ENCODE measurements around the gene MMP23B. TPM values are rescaled to one million over a fixed set of nuclear protein-coding genes. Genes with fewer than 3 reads are reported as not detected.

The MMP23B gene
- total RNA-seq, 4 donors from 2014 or later, result 0.62 TPM; not detected in 3

GRCh38 chr1:1615256-1616044 lies 16.5 kb upstream of the MMP23B start, which contains the start of gene MIB2:
TSS of gene MIB2 (plus strand) at chr1:1615500. CDS start at chr1:1623453, 7,953 bp downstream.
- H3K36me3 ChIP-seq, result peaks cover 0 to 6% of the 10 kb centered on the region in 2 donors
- peak within 1 kb of the TSS; percentile 82 to 99 (median 89) for H3K4me3 ChIP-seq
- peaks cover 41 to 42% of the 10 kb centered on the region in 2 donors for H3K4me1 ChIP-seq
- DNase-seq (peak; percentile 91 to 92), ATAC-seq (peak; percentile 83 to 89)
- peak; percentile 86 to 90 for TF ChIP-seq POLR2A (IDR thresholded peaks at IDR 0.05)
- TF ChIP-seq CTCF (IDR thresholded peaks at IDR 0.05 in 4 of 5, conservative IDR thresholded peaks at IDR 0.05 in 1 of 5), result peak in 1 of 5 experiments; percentile 16
- no peaks in the 10 kb centered on the region for H3K27me3 ChIP-seq
- peak within 1 kb of the TSS; percentile 98 to 100 (median 100) for H3K27ac ChIP-seq
- in situ Hi-C loops (cut with MboI; ENCODE audit: low sequenced_read_pairs in 4 of 4) (no loop called here), intact Hi-C loops (cut with DNase I; ENCODE audit: low total_unique reads) (loop anchor here (1.0 to 5.0 kb wide), 4 partner anchors 41 to 144 kb away; partner anchors contain the start of genes ATAD3A, ATAD3B, CDK11B and SSU72)
- no peaks in the 10 kb centered on the region for H3K9me3 ChIP-seq

GRCh38 chr1:1616045-1616790 lies 15.8 kb upstream of the MMP23B start:
- H3K36me3 ChIP-seq, result peaks cover 0 to 6% of the 10 kb centered on the region in 2 donors
- peaks cover 48 to 49% of the 10 kb centered on the region in 2 donors for H3K4me1 ChIP-seq
- TF ChIP-seq POLR2A (IDR thresholded peaks at IDR 0.05) (no peak), CTCF (IDR thresholded peaks at IDR 0.05 in 4 of 5, conservative IDR thresholded peaks at IDR 0.05 in 1 of 5) (peak in 1 of 5 experiments; percentile 13)
- ATAC-seq (peak; percentile 17 to 23), DNase-seq (no peak)
- no peaks in the 10 kb centered on the region for H3K27me3 ChIP-seq
- H3K4me3 ChIP-seq, result peak overlapping the region; percentile 82 to 99 (median 89)
- in situ Hi-C loops (cut with MboI; ENCODE audit: low sequenced_read_pairs in 4 of 4), result no loop called here
- no peaks in the 10 kb centered on the region for H3K9me3 ChIP-seq
- H3K27ac ChIP-seq, result peak overlapping the region; percentile 98 to 100 (median 100)
- intact Hi-C loops (cut with DNase I; ENCODE audit: low total_unique reads), result loop anchor here (5.0 kb wide), 1 partner anchor 104 kb away; the partner anchor contains the start of gene ATAD3A

GRCh38 chr1:1616838-1617237 lies 15.1 kb upstream of the MMP23B start:
- in situ Hi-C loops (cut with MboI; ENCODE audit: low sequenced_read_pairs in 4 of 4) (no loop called here), intact Hi-C loops (cut with DNase I; ENCODE audit: low total_unique reads) (loop anchor here (5.0 kb wide), 1 partner anchor 105 kb away; the partner anchor contains the start of gene ATAD3A)
- DNase-seq, result no peak
- no peak for ATAC-seq
- peaks cover 55% of the 10 kb centered on the region in 2 donors for H3K4me1 ChIP-seq
- H3K27me3 ChIP-seq, result no peaks in the 10 kb centered on the region
- H3K9me3 ChIP-seq, result no peaks in the 10 kb centered on the region
- H3K36me3 ChIP-seq, result peaks cover 0 to 6% of the 10 kb centered on the region in 2 donors
- TF ChIP-seq POLR2A (IDR thresholded peaks at IDR 0.05), result no peak
- TF ChIP-seq CTCF (IDR thresholded peaks at IDR 0.05 in 4 of 5, conservative IDR thresholded peaks at IDR 0.05 in 1 of 5), result no peak
- H3K27ac ChIP-seq, result peak overlapping the region; percentile 98 to 100 (median 100)
- peak overlapping the region; percentile 82 to 99 (median 89) for H3K4me3 ChIP-seq

GRCh38 chr1:1617516-1617915 lies 14.5 kb upstream of the MMP23B start:
- DNase-seq (no peak), ATAC-seq (no peak)
- Histone ChIP-seq H3K4me3 (no peak overlapping the region), H3K9me3 (no peaks in the 10 kb centered on the region), H3K36me3 (peaks cover 0 to 6% of the 10 kb centered on the region in 2 donors), H3K27me3 (no peaks in the 10 kb centered on the region), H3K4me1 (peaks cover 61 to 62% of the 10 kb centered on the region in 2 donors), H3K27ac (peak overlapping the region in 2 of 4 donors; percentile 94 to 99)
- TF ChIP-seq CTCF (IDR thresholded peaks at IDR 0.05 in 4 of 5, conservative IDR thresholded peaks at IDR 0.05 in 1 of 5) (no peak), POLR2A (IDR thresholded peaks at IDR 0.05) (no peak)
- intact Hi-C loops (cut with DNase I; ENCODE audit: low total_unique reads), result loop anchor here (5.0 kb wide), 1 partner anchor 105 kb away; the partner anchor contains the start of gene ATAD3A
- in situ Hi-C loops (cut with MboI; ENCODE audit: low sequenced_read_pairs in 4 of 4), result no loop called here

All from gastrocnemius medialis (tissue), 4 donors.